Measurements from ENCODE around the gene EPHB6.

DNA sequence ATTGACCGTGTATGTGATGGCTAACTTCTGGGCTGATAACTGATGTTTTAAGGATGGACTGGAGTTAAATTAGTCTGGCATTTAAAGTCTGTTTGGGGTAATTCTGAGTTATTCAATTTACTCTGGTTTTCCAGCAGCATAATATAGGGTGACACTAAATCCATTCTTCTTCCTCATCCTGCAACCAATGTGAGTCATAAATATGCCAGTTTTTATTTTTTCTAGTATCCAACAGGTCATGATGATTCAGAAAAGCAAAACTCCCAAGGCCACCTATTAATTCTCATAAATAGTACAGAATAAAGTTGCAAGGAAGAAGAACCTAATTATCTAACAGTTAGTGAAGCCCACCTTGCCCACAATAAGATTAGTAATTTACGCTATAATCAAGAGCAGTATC, 7.5 kb upstream of the EPHB6 start:
- no peak for TF ChIP-seq EZH2 (IDR thresholded peaks at IDR 0.05; ENCODE audit: borderline replicate concordance, low read length)
- TF ChIP-seq, protein P1, sequence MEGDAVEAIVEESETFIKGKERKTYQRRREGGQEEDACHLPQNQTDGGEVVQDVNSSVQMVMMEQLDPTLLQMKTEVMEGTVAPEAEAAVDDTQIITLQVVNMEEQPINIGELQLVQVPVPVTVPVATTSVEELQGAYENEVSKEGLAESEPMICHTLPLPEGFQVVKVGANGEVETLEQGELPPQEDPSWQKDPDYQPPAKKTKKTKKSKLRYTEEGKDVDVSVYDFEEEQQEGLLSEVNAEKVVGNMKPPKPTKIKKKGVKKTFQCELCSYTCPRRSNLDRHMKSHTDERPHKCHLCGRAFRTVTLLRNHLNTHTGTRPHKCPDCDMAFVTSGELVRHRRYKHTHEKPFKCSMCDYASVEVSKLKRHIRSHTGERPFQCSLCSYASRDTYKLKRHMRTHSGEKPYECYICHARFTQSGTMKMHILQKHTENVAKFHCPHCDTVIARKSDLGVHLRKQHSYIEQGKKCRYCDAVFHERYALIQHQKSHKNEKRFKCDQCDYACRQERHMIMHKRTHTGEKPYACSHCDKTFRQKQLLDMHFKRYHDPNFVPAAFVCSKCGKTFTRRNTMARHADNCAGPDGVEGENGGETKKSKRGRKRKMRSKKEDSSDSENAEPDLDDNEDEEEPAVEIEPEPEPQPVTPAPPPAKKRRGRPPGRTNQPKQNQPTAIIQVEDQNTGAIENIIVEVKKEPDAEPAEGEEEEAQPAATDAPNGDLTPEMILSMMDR (IDR thresholded peaks at IDR 0.05; ENCODE audit: low read length): no peak

All from OCI-LY1 (cell line).